ENCODE results near the gene OTOP2.

DNA sequence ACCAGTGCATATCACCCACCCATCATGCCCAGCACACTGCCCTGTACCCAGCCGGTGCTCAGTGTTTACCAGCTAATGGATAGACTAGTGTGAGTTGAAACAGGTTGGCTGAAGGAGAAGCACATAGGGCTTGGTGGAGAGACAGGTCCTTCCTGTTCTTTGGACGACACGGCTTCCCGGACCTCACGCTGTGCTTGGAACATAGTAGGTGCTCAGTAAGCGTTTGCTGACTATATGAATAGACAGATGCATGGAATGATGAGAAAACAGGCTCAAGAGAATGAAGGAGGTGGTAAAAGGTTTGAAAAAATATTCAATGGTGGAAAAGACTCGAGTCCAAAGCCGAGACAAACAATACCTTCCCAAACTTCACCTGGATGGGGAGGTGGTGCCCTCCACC lies 23.9 kb upstream of the OTOP2 start:
- TF ChIP-seq, protein P1, sequence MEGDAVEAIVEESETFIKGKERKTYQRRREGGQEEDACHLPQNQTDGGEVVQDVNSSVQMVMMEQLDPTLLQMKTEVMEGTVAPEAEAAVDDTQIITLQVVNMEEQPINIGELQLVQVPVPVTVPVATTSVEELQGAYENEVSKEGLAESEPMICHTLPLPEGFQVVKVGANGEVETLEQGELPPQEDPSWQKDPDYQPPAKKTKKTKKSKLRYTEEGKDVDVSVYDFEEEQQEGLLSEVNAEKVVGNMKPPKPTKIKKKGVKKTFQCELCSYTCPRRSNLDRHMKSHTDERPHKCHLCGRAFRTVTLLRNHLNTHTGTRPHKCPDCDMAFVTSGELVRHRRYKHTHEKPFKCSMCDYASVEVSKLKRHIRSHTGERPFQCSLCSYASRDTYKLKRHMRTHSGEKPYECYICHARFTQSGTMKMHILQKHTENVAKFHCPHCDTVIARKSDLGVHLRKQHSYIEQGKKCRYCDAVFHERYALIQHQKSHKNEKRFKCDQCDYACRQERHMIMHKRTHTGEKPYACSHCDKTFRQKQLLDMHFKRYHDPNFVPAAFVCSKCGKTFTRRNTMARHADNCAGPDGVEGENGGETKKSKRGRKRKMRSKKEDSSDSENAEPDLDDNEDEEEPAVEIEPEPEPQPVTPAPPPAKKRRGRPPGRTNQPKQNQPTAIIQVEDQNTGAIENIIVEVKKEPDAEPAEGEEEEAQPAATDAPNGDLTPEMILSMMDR (conservative IDR thresholded peaks at IDR 0.05; ENCODE audit: low read length), result no peak
- TF ChIP-seq EZH2phosphoT487 (IDR thresholded peaks at IDR 0.05; ENCODE audit: borderline replicate concordance), result no peak

Data from Loucy (cell line).